Panc1 (cell line): Measurements from ENCODE around the gene NFATC2. TPM values are rescaled to one million over a fixed set of nuclear protein-coding genes. Genes with fewer than 3 reads are reported as not detected.
A peak's percentile ranks its signal among the peaks of the same experiment; 100 is the strongest.

Source experiments
- ATAC-seq: fragments of 200-7000 bp; cut with Tn5 transposase; 2 replicates; pipeline ENCODE4 v1.9.1; 2020; ENCODE audit warnings: mild to moderate bottlenecking, moderate library complexity
- BruUV-seq: library from RNA; stranded (reverse); fragments of 400-500 nt; replicated peaks from 2 replicates; lab custom pipeline; 2021; lab: Mats Ljungman, UMichigan
- CTCF ChIA-PET: fragments of 300-600 bp; sonication (Branson Sonifier 250); formaldehyde crosslinking; loops from one replicate; lab custom pipeline; 2022; ENCODE audit warnings: antibody characterized with exemption; lab: Charles Lee
- POLR2A ChIA-PET: fragments of 300-600 bp; sonication (Branson Sonifier 250); formaldehyde crosslinking; loops from one replicate; lab custom pipeline; 2022; ENCODE audit warnings: antibody characterized with exemption; lab: Charles Lee
- DNase-seq: peaks from one replicate; pipeline ENCODE4 v3.0.0-alpha.2; 2010; ENCODE audit warnings: low read depth, low spot score
- H3K27ac ChIP-seq: 2 replicates; pipeline ENCODE4 v1.5.1; 2011; ENCODE audit warnings: mild to moderate bottlenecking, low read length, inconsistent platforms
- H3K27me3 ChIP-seq: fragments of 200-500 bp; sonication (Bioruptor generic); 2 replicates; pipeline ENCODE4 v1.6.0; 2014; ENCODE audit warnings: low read length, inconsistent platforms; ENCODE audit not compliant: control insufficient read depth, insufficient read depth
- H3K36me3 ChIP-seq: fragments of 200-500 bp; sonication (Bioruptor generic); 2 replicates; pipeline ENCODE4 v1.5.1; 2014; ENCODE audit warnings: inconsistent platforms, mild to moderate bottlenecking, low read length, moderate library complexity; ENCODE audit not compliant: control insufficient read depth, insufficient read depth
- H3K4me1 ChIP-seq: 2 replicates; pipeline ENCODE4 v1.5.1; 2011; ENCODE audit warnings: inconsistent platforms, mild to moderate bottlenecking, low read length, moderate library complexity; ENCODE audit not compliant: control insufficient read depth, insufficient read depth
- H3K4me3 ChIP-seq, 2 experiments: 2 replicates each; pipeline ENCODE4 v1.5.1; 2011 to 2012; ENCODE audit warnings: low read depth in 2 of 2, low read length in 2 of 2, mild to moderate bottlenecking in 2 of 2, inconsistent platforms in 1 of 2, moderate library complexity in 1 of 2
- H3K9me3 ChIP-seq: fragments of 200-500 bp; sonication (Bioruptor generic); 2 replicates; pipeline ENCODE4 v1.5.1; 2014; ENCODE audit warnings: low read depth, mild to moderate bottlenecking, inconsistent platforms, low read length, moderate library complexity; ENCODE audit not compliant: control insufficient read depth, insufficient read depth
- CTCF ChIP-seq: fragments of 450-650 bp; IDR thresholded peaks from 2 replicates; pipeline ENCODE4 v1.5.1; 2017; ENCODE audit warnings: mild to moderate bottlenecking
- POLR2AphosphoS5 ChIP-seq: IDR thresholded peaks from 2 replicates; pipeline ENCODE4 v1.6.1; 2012; ENCODE audit warnings: mild to moderate bottlenecking, low read depth, low read length, moderate library complexity
- REST ChIP-seq, 2 experiments: IDR thresholded peaks; 2 replicates each; pipeline ENCODE4 v1.6.1; 2011 to 2012; ENCODE audit warnings: low read depth in 2 of 2, control low read depth in 1 of 2, low read length in 1 of 2, mild to moderate bottlenecking in 1 of 2, moderate library complexity in 1 of 2; ENCODE audit not compliant: insufficient read depth in 1 of 2
- SIN3A ChIP-seq: IDR thresholded peaks from 2 replicates; pipeline ENCODE4 v1.6.1; 2012; ENCODE audit warnings: low read depth, mild to moderate bottlenecking, low read length, moderate library complexity, borderline replicate concordance; ENCODE audit not compliant: insufficient read depth
- TCF7L2 ChIP-seq: IDR thresholded peaks from 2 replicates; pipeline ENCODE4 v1.6.1; 2011; ENCODE audit warnings: mild to moderate bottlenecking, low read depth, low read length, inconsistent platforms
- in situ Hi-C: cut with HindIII; loops from 2 replicates; pipeline ENCODE4 v1.10.0; 2016; ENCODE audit warnings: low sequenced_read_pairs, low pct_unique_long_range_greater_than_20kb
- intact Hi-C: fragments of 100-400 bp; cut with micrococcal nuclease; formaldehyde crosslinking; loops from one replicate; pipeline ENCODE4 v1.10.0; 2022; ENCODE audit not compliant: unreplicated experiment
- total RNA-seq: library from RNA; stranded (reverse); gene quantifications from one replicate; pipeline ENCODE4 v1.2.1, GENCODE V29; 2021; ENCODE audit not compliant: unreplicated experiment

Gene NFATC2
- total RNA-seq, 1 experiment from 2014 or later, result 10.6 TPM

GRCh38 chr20:51379601-51380341 is 162.7 kb downstream of the NFATC2 start:
- DNase-seq (no peak), ATAC-seq (no peak)
- Histone ChIP-seq H3K27ac (no peak overlapping the region), H3K27me3 (no peaks in the 10 kb centered on the region), H3K36me3 (no peaks in the 10 kb centered on the region), H3K4me1 (no peaks in the 10 kb centered on the region), H3K4me3 (no peak overlapping the region), H3K9me3 (no peaks in the 10 kb centered on the region)
- BruUV-seq, result no TSS peak
- intact Hi-C loops (no loop called here), in situ Hi-C loops (no loop called here)
- TF ChIP-seq REST (IDR thresholded peaks at IDR 0.05; ENCODE audit: insufficient read depth in 1 of 2, low read depth in 2 of 2, low read length in 1 of 2), result no peak
- TF ChIP-seq TCF7L2, result no peak
- ChIA-PET POLR2A (no interaction called here), CTCF (interaction anchor here (0.6 kb wide), 1 partner anchor 393 kb away, joined by 13 read pairs; no protein-coding TSS in a partner anchor)

GRCh38 chr20:51378171-51378928 is 164.2 kb downstream of the NFATC2 start:
- CTCF ChIA-PET, result interaction anchor here (0.5 to 1.0 kb wide), 3 partner anchors 66 to 671 kb away, joined by 4 read pairs; no protein-coding TSS in a partner anchor

More at GRCh38 chr20:51378171-51378928, 164.2 kb downstream of the NFATC2 start:
- H3K36me3 ChIP-seq, result no peaks in the 10 kb centered on the region
- no peak for ATAC-seq
- TF ChIP-seq CTCF, result peak; percentile 62
- no peak for TF ChIP-seq POLR2AphosphoS5
- TF ChIP-seq SIN3A, result no peak
- BruUV-seq, result no TSS peak
- H3K27ac ChIP-seq, result no peak overlapping the region
- H3K27me3 ChIP-seq, result no peaks in the 10 kb centered on the region
- H3K4me1 ChIP-seq, result no peaks in the 10 kb centered on the region
- no peaks in the 10 kb centered on the region for H3K9me3 ChIP-seq
- no peak overlapping the region for H3K4me3 ChIP-seq
- POLR2A ChIA-PET, result interaction anchor here (0.5 kb wide), 1 partner anchor 174 kb away, joined by 3 read pairs; no protein-coding TSS in a partner anchor
- no peak for DNase-seq
- in situ Hi-C loops (no loop called here), intact Hi-C loops (no loop called here)
